Endothelial cell of umbilical vein (primary cell): ENCODE data around the gene NBEA. TPM values are rescaled to one million over a fixed set of nuclear protein-coding genes. Genes with fewer than 3 reads are reported as not detected.

Source experiments
- BruUV-seq: library from RNA; stranded (reverse); fragments of 400-500 nt; replicated peaks from 2 replicates; lab custom pipeline; 2021; lab: Mats Ljungman, UMichigan
- CTCF ChIA-PET: fragments of 300-600, 350-600 bp; sonication (Branson Sonifier 250); formaldehyde crosslinking; loops from one replicate; lab custom pipeline; 2021; ENCODE audit warnings: antibody characterized with exemption, inconsistent platforms; lab: Charles Lee
- POLR2A ChIA-PET: fragments of 300-600, 350-600 bp; sonication (Branson Sonifier 250); formaldehyde crosslinking; loops from one replicate; lab custom pipeline; 2021; ENCODE audit warnings: antibody characterized with exemption, inconsistent platforms; lab: Charles Lee
- DNase-seq: peaks from one replicate; pipeline ENCODE4 v3.0.0-alpha.2; 2011; ENCODE audit warnings: low read depth, low spot score
- FAIRE-seq: peaks from 2 replicates; lab custom pipeline; 2011; peaks lifted over from hg19 to GRCh38; lab: Jason Lieb, UNC
- H2AFZ ChIP-seq: 2 replicates; pipeline ENCODE4 v1.6.0; 2012; ENCODE audit warnings: low read depth, low read length, control low read depth, inconsistent platforms
- H3K27ac ChIP-seq: 2 replicates; pipeline ENCODE4 v1.5.1; 2011; ENCODE audit warnings: low read depth, mild to moderate bottlenecking, control low read depth, low read length, moderate library complexity; ENCODE audit not compliant: insufficient read depth
- H3K27me3 ChIP-seq, 2 experiments: 2 replicates each; pipeline versions ENCODE4 v1.6.0 to v1.6.1; 2011; ENCODE audit warnings: low read length in 2 of 2, mixed read lengths in 1 of 2; ENCODE audit not compliant: control insufficient read depth in 2 of 2, insufficient read depth in 2 of 2
- H3K36me3 ChIP-seq, 2 experiments: 2 replicates in 1 of 2; 3 replicates in 1 of 2; pipeline ENCODE4 v1.5.1; 2011; ENCODE audit warnings: low read length in 2 of 2, mild to moderate bottlenecking in 1 of 2, moderate library complexity in 1 of 2; ENCODE audit not compliant: control insufficient read depth in 2 of 2, insufficient read depth in 2 of 2; ENCODE audit errors: extremely low read depth in 1 of 2
- H3K4me1 ChIP-seq: 3 replicates; pipeline ENCODE4 v1.5.1; 2011; ENCODE audit warnings: mild to moderate bottlenecking, low read length; ENCODE audit not compliant: control insufficient read depth, insufficient read depth; ENCODE audit errors: extremely low read depth
- H3K4me2 ChIP-seq: 2 replicates; pipeline ENCODE4 v1.6.1; 2011; ENCODE audit warnings: low read length, control low read depth, mixed read lengths; ENCODE audit not compliant: insufficient read depth
- H3K4me3 ChIP-seq, 3 experiments: fragments of 200-600 bp in 1 of 3; sonication (generic), shearing (Covaris generic) in 1 of 3; replicated peaks in 1 of 3; 2 replicates each; pipeline ENCODE4 v1.5.1; 2011 to 2016; ENCODE audit warnings: control low read depth in 3 of 3, low read length in 3 of 3, mild to moderate bottlenecking in 2 of 3, inconsistent platforms in 1 of 3, low read depth in 1 of 3, moderate library complexity in 1 of 3; ENCODE audit not compliant: insufficient read depth in 1 of 3
- H3K79me2 ChIP-seq: 2 replicates; pipeline ENCODE4 v1.6.0; 2012; ENCODE audit warnings: low read length, inconsistent platforms; ENCODE audit not compliant: control insufficient read depth, insufficient read depth
- H3K9ac ChIP-seq: replicated peaks from 2 replicates; pipeline ENCODE3; 2011; ENCODE audit warnings: low read length, control low read depth; ENCODE audit not compliant: insufficient read depth; ENCODE audit errors: extremely low read depth
- H3K9me1 ChIP-seq: replicated peaks from 3 replicates; pipeline ENCODE4 v1.6.0; 2011; ENCODE audit warnings: mild to moderate bottlenecking, low read length; ENCODE audit not compliant: control insufficient read depth, insufficient read depth; ENCODE audit errors: extremely low read depth
- H3K9me3 ChIP-seq: replicated peaks from 2 replicates; pipeline ENCODE4 v1.5.1; 2012; ENCODE audit warnings: low read length, inconsistent platforms; ENCODE audit not compliant: control insufficient read depth, insufficient read depth
- H4K20me1 ChIP-seq: replicated peaks from 2 replicates; pipeline ENCODE3; 2011; ENCODE audit warnings: mild to moderate bottlenecking, low read length; ENCODE audit not compliant: control insufficient read depth, insufficient read depth; ENCODE audit errors: extremely low read depth
- EZH2 ChIP-seq: IDR thresholded peaks from 2 replicates; pipeline ENCODE4 v1.6.1; 2012; ENCODE audit warnings: borderline replicate concordance, low read depth, mild to moderate bottlenecking, moderate library complexity, low read length, inconsistent platforms; ENCODE audit not compliant: severe bottlenecking
- FOS ChIP-seq: IDR thresholded peaks from 2 replicates; pipeline ENCODE4 v1.6.1; 2011; ENCODE audit warnings: mild to moderate bottlenecking, low read length, moderate library complexity, borderline replicate concordance; ENCODE audit not compliant: insufficient read depth
- GATA2 ChIP-seq: IDR thresholded peaks from 2 replicates; pipeline ENCODE4 v1.7.0; 2011; ENCODE audit warnings: low read depth, mild to moderate bottlenecking, moderate library complexity, mixed read lengths, low read length; ENCODE audit not compliant: insufficient read length, insufficient read depth
- JUN ChIP-seq: IDR thresholded peaks from 2 replicates; pipeline ENCODE4 v1.6.1; 2011; ENCODE audit warnings: borderline replicate concordance, low read depth; ENCODE audit not compliant: insufficient read length, insufficient read depth
- MYC ChIP-seq: IDR thresholded peaks from one replicate; pipeline ENCODE4 v1.6.1; 2011; ENCODE audit warnings: mild to moderate bottlenecking, low read depth, low read length
- POLR2A ChIP-seq: IDR thresholded peaks from 2 replicates; pipeline ENCODE4 v1.6.1; 2012; ENCODE audit warnings: low read depth, mild to moderate bottlenecking, control low read depth, low read length
- POLR2AphosphoS5 ChIP-seq: IDR thresholded peaks from 2 replicates; pipeline ENCODE4 v1.6.1; 2012; ENCODE audit warnings: low read depth, mild to moderate bottlenecking, control low read depth, low read length, moderate library complexity; ENCODE audit not compliant: insufficient read depth
- dilution Hi-C: fragments of 300-500 bp; cut with MboI; formaldehyde crosslinking; loops from one replicate; pipeline ENCODE4 v1.15.0; 2019; ENCODE audit warnings: low sequenced_read_pairs; ENCODE audit not compliant: extremely low pct_ligation_motif_present
- intact Hi-C: fragments of 100-400 bp; cut with micrococcal nuclease; formaldehyde crosslinking; loops from one replicate; pipeline ENCODE4 v1.10.0; 2022
- polyA plus RNA-seq, 4 experiments: library from polyadenylated mRNA; depleted of rRNA in 3 of 4; stranded (reverse) in 3 of 4; unstranded in 1 of 4; fragments of >200 nt; gene quantifications; 2 replicates each; pipeline versions ENCODE4 v1.2.1 to v1.2.3, GENCODE V29; 2011 to 2012; ENCODE audit warnings: missing spikeins in 1 of 4
- total RNA-seq: library from RNA; stranded (reverse); gene quantifications from 2 replicates; pipeline ENCODE4 v1.2.3, GENCODE V29; 2021
- TF ChIP-seq, protein P1 (sequence below): IDR thresholded peaks from 2 replicates; pipeline ENCODE4 v1.6.1; 2011; ENCODE audit not compliant: insufficient read depth, insufficient read length
- TF ChIP-seq, protein P2 (sequence below), 2 donors: IDR thresholded peaks; 1 replicate in 1 of 2; 2 replicates in 1 of 2; pipeline ENCODE4 v1.5.1; 2011; ENCODE audit warnings: low read length in 2 of 2, mild to moderate bottlenecking in 2 of 2, moderate library complexity in 2 of 2, control low read depth in 1 of 2, inconsistent platforms in 1 of 2, low read depth in 1 of 2; ENCODE audit not compliant: insufficient read depth in 1 of 2; ENCODE audit errors: extremely low read depth in 1 of 2

The NBEA gene
- total and polyA plus RNA-seq, 2 donors (not counting 3 experiments of a cell fraction or from before 2014, with no cell fraction given): 3.0 to 4.8 TPM

DNA sequence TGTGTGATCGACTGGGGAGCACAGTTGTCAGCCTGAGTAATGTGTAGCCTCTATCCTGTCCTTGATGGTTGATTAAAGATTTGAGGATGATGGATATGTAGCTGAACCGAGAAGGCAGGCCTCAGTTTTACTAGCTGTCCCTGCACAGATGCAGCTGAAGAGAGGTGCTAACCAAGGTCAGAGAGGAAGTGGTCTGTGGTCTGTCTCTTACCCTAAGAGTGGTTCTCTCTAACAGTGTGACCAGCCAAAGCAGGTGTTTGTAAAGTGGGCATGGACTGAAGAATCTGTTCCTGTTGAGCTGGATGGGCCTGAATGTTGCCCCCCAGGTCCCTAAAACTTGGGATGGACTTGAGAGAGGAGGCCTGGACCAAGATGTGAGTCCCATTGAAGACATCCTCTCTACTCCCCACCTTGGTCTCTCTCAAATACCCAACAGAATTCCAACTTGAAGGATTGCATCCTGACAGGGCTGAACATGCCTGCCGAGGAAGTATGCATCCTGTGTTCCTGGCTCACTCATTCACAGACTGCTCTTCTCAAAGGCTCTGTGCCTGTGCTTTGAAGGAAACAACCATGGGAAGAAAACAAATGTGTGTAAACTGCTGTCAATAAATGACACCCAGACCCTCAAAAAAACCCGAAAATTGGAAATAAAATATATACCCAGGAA, 310.6 kb downstream of the NBEA start:
- dilution Hi-C loops: no loop called here
- H3K27me3 ChIP-seq: no peaks in the 10 kb centered on the region
- POLR2A ChIA-PET: no interaction called here
- no peaks in the 10 kb centered on the region for H3K79me2 ChIP-seq
- H4K20me1 ChIP-seq: no peaks in the 10 kb centered on the region
- no peak overlapping the region for H3K27ac ChIP-seq
- TF ChIP-seq POLR2A (no peak), EZH2 (no peak), GATA2 (no peak), MYC (no peak), POLR2AphosphoS5 (no peak), FOS (no peak), JUN (no peak)
- TF ChIP-seq, protein P1, sequence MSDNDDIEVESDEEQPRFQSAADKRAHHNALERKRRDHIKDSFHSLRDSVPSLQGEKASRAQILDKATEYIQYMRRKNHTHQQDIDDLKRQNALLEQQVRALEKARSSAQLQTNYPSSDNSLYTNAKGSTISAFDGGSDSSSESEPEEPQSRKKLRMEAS: no peak
- TF ChIP-seq, protein P2, sequence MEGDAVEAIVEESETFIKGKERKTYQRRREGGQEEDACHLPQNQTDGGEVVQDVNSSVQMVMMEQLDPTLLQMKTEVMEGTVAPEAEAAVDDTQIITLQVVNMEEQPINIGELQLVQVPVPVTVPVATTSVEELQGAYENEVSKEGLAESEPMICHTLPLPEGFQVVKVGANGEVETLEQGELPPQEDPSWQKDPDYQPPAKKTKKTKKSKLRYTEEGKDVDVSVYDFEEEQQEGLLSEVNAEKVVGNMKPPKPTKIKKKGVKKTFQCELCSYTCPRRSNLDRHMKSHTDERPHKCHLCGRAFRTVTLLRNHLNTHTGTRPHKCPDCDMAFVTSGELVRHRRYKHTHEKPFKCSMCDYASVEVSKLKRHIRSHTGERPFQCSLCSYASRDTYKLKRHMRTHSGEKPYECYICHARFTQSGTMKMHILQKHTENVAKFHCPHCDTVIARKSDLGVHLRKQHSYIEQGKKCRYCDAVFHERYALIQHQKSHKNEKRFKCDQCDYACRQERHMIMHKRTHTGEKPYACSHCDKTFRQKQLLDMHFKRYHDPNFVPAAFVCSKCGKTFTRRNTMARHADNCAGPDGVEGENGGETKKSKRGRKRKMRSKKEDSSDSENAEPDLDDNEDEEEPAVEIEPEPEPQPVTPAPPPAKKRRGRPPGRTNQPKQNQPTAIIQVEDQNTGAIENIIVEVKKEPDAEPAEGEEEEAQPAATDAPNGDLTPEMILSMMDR (IDR thresholded peaks at IDR 0.05; ENCODE audit: extremely low read depth in 1 of 2, insufficient read depth in 1 of 2, low read depth in 1 of 2, low read length in 2 of 2): no peak
- DNase-seq (no peak), FAIRE-seq (no peak)
- no peaks in the 10 kb centered on the region for H3K4me1 ChIP-seq
- H3K4me3 ChIP-seq: no peak overlapping the region
- intact Hi-C loops: no loop called here
- no peaks in the 10 kb centered on the region for H3K36me3 ChIP-seq
- H2AFZ ChIP-seq: no peak overlapping the region
- no peak overlapping the region for H3K4me2 ChIP-seq
- no peaks in the 10 kb centered on the region for H3K9me3 ChIP-seq
- H3K9ac ChIP-seq: no peak overlapping the region
- CTCF ChIA-PET: no interaction called here
- no TSS peak for BruUV-seq
- no peaks in the 10 kb centered on the region for H3K9me1 ChIP-seq
